Natural killer cell (primary cell): Measurements from ENCODE around the gene ATF7IP2. TPM values are rescaled to one million over a fixed set of nuclear protein-coding genes. Genes with fewer than 3 reads are reported as not detected.

ENCODE experiments used
- ATAC-seq, 3 donors: fragments of 150-1000 bp in 2 of 3; fragments of 200-7000 bp in 1 of 3; cut with Tn5 transposase; 1 replicate in 1 of 3; 2 replicates in 2 of 3; pipeline ENCODE4 v1.10.0; 2021; ENCODE audit warnings: mild to moderate bottlenecking in 2 of 3, moderate library complexity in 2 of 3
- DNase-seq, 2 donors: peaks; one replicate each; pipeline versions ENCODE4 v3.0.0 to v3.0.0-alpha.2; 2013 to 2021; ENCODE audit warnings: mixed read lengths in 1 of 2
- H3K27ac ChIP-seq: one replicate; pipeline ENCODE4 v1.5.1; 2013; ENCODE audit warnings: mild to moderate bottlenecking, low read length
- H3K27me3 ChIP-seq: one replicate; pipeline ENCODE4 v1.6.1; 2013; ENCODE audit warnings: low read length; ENCODE audit not compliant: control insufficient read depth, insufficient read depth
- H3K36me3 ChIP-seq: one replicate; pipeline ENCODE4 v1.6.1; 2013; ENCODE audit warnings: low read length; ENCODE audit not compliant: control insufficient read depth, insufficient read depth
- H3K4me1 ChIP-seq: one replicate; pipeline ENCODE4 v1.6.1; 2013; ENCODE audit warnings: low read length; ENCODE audit not compliant: control insufficient read depth, insufficient read depth
- H3K4me3 ChIP-seq: one replicate; pipeline ENCODE4 v1.5.1; 2013; ENCODE audit warnings: low read length
- H3K9me3 ChIP-seq: one replicate; pipeline ENCODE4 v1.6.1; 2013; ENCODE audit warnings: low read length; ENCODE audit not compliant: control insufficient read depth, insufficient read depth
- H3K27ac Mint-ChIP-seq, 2 donors: one replicate each; pipeline ENCODE4 v1.8.0; 2022; ENCODE audit warnings: mild to moderate bottlenecking in 2 of 2, mixed read lengths in 2 of 2, moderate library complexity in 1 of 2
- H3K27me3 Mint-ChIP-seq, 2 donors: one replicate each; pipeline ENCODE4 v1.8.0; 2022; ENCODE audit warnings: low read depth in 2 of 2, mixed read lengths in 2 of 2
- H3K36me3 Mint-ChIP-seq: one replicate; pipeline ENCODE4 v1.8.0; 2022; ENCODE audit warnings: mixed read lengths
- H3K4me1 Mint-ChIP-seq, 2 donors: one replicate each; pipeline ENCODE4 v1.8.0; 2022; ENCODE audit warnings: mixed read lengths in 2 of 2
- H3K4me3 Mint-ChIP-seq: one replicate; pipeline ENCODE4 v1.8.0; 2022; ENCODE audit warnings: mild to moderate bottlenecking, moderate library complexity, mixed read lengths
- H3K9me3 Mint-ChIP-seq, 2 donors: one replicate each; pipeline ENCODE4 v1.8.0; 2022; ENCODE audit warnings: mixed read lengths in 2 of 2
- CTCF ChIP-seq: fragments of 200-600 bp; IDR thresholded peaks from one replicate; pipeline ENCODE4 v1.8.0; 2022; ENCODE audit warnings: antibody characterized with exemption
- WGBS: methylation state at CpG from one replicate; pipeline ENCODE4 v1.1.7; 2013; ENCODE audit warnings: missing lambda C conversion rate; ENCODE audit not compliant: insufficient coverage; 5-methylcytosine and 5-hydroxymethylcytosine counted together
- intact Hi-C: fragments of 100-400 bp; cut with micrococcal nuclease; formaldehyde crosslinking; loops from one replicate; pipeline ENCODE4 v1.14.2; 2022
- total RNA-seq, 4 donors: library from RNA; stranded (reverse); fragments of 120-200 nt in 1 of 4; gene quantifications; one replicate each; pipeline versions ENCODE4 v1.2.3 to v1.2.4, GENCODE V29; 2013 to 2022

Gene ATF7IP2
- total RNA-seq, 3 donors from 2014 or later (not counting 1 experiment from before 2014, with no cell fraction given), result 41.7 to 53.5 (median 43.8) TPM

- DNase-seq, result no peak
- intact Hi-C loops, result no loop called here
- Histone ChIP-seq H3K27me3 (no peaks in the 10 kb centered on the region), H3K27ac (no peak overlapping the region), H3K4me1 (no peaks in the 10 kb centered on the region), H3K9me3 (no peaks in the 10 kb centered on the region), H3K36me3 (no peaks in the 10 kb centered on the region), H3K4me3 (no peak overlapping the region)
- H3K36me3 Mint-ChIP-seq, result no peaks in the 10 kb centered on the region
- no peak for TF ChIP-seq CTCF
- no peaks in the 10 kb centered on the region for H3K27me3 Mint-ChIP-seq
- H3K4me1 Mint-ChIP-seq, result no peaks in the 10 kb centered on the region
- H3K9me3 Mint-ChIP-seq, result no peaks in the 10 kb centered on the region
- H3K27ac Mint-ChIP-seq, result no peak overlapping the region
- 93% methylated on average over 7 of the region's 7 CpGs for WGBS
- no peak overlapping the region for H3K4me3 Mint-ChIP-seq
- no peak for ATAC-seq
Measured at GRCh38 chr16:10526962-10527361, 141.1 kb downstream of the ATF7IP2 start.

GRCh38 chr16:10528635-10529034 is 142.8 kb downstream of the ATF7IP2 start:
- no peaks in the 10 kb centered on the region for H3K9me3 Mint-ChIP-seq

GRCh38 chr16:10529895-10530669 is 144.2 kb downstream of the ATF7IP2 start:
- H3K36me3 ChIP-seq, result no peaks in the 10 kb centered on the region
- H3K27me3 ChIP-seq, result no peaks in the 10 kb centered on the region
- DNase-seq (no peak), ATAC-seq (no peak)
- no peak for TF ChIP-seq CTCF
- no peaks in the 10 kb centered on the region for H3K4me1 ChIP-seq
- H3K9me3 ChIP-seq, result no peaks in the 10 kb centered on the region
- 75% methylated on average over 1 of the region's 1 CpG for WGBS
- H3K27ac Mint-ChIP-seq, result no peak overlapping the region
- no peaks in the 10 kb centered on the region for H3K4me1 Mint-ChIP-seq
- intact Hi-C loops, result no loop called here
- no peaks in the 10 kb centered on the region for H3K9me3 Mint-ChIP-seq
- H3K27ac ChIP-seq, result no peak overlapping the region
- H3K27me3 Mint-ChIP-seq, result no peaks in the 10 kb centered on the region
- no peak overlapping the region for H3K4me3 ChIP-seq
- no peak overlapping the region for H3K4me3 Mint-ChIP-seq
- H3K36me3 Mint-ChIP-seq, result no peaks in the 10 kb centered on the region

More at GRCh38 chr16:10528635-10529034, 142.8 kb downstream of the ATF7IP2 start:
- no peaks in the 10 kb centered on the region for H3K36me3 Mint-ChIP-seq
- Histone ChIP-seq H3K27ac (no peak overlapping the region), H3K36me3 (no peaks in the 10 kb centered on the region), H3K4me3 (no peak overlapping the region), H3K4me1 (no peaks in the 10 kb centered on the region), H3K9me3 (no peaks in the 10 kb centered on the region), H3K27me3 (no peaks in the 10 kb centered on the region)
- H3K4me3 Mint-ChIP-seq, result no peak overlapping the region
- ATAC-seq (no peak), DNase-seq (no peak)
- WGBS, result 98% methylated on average over 4 of the region's 8 CpGs
- intact Hi-C loops, result no loop called here
- H3K27ac Mint-ChIP-seq, result no peak overlapping the region
- TF ChIP-seq CTCF, result no peak
- H3K27me3 Mint-ChIP-seq, result no peaks in the 10 kb centered on the region
- H3K4me1 Mint-ChIP-seq, result no peaks in the 10 kb centered on the region

GRCh38 chr16:10530685-10531084 is 144.8 kb downstream of the ATF7IP2 start:
- intact Hi-C loops, result no loop called here
- Histone ChIP-seq H3K4me3 (no peak overlapping the region), H3K27me3 (no peaks in the 10 kb centered on the region), H3K27ac (no peak overlapping the region), H3K4me1 (no peaks in the 10 kb centered on the region), H3K9me3 (no peaks in the 10 kb centered on the region), H3K36me3 (no peaks in the 10 kb centered on the region)
- Mint-ChIP-seq H3K4me3 (no peak overlapping the region), H3K9me3 (no peaks in the 10 kb centered on the region), H3K27ac (no peak overlapping the region), H3K4me1 (no peaks in the 10 kb centered on the region), H3K27me3 (no peaks in the 10 kb centered on the region), H3K36me3 (no peaks in the 10 kb centered on the region)
- no peak for ATAC-seq
- 86% methylated on average over 14 of the region's 14 CpGs for WGBS
- TF ChIP-seq CTCF, result no peak
- DNase-seq, result no peak
